IMR-90 (cell line): ENCODE results near the gene FOXO6.

ENCODE experiments used
- BHLHE40 ChIP-seq: fragments of 150-350 bp; IDR thresholded peaks from 2 replicates; pipeline ENCODE4 v1.6.1; 2016; ENCODE audit warnings: mild to moderate bottlenecking, low read depth, low read length
- CEBPB ChIP-seq: IDR thresholded peaks from 2 replicates; pipeline ENCODE4 v1.6.1; 2012; ENCODE audit warnings: low read depth, low read length, improper control_type of control experiment
- CHD1 ChIP-seq: IDR thresholded peaks from 2 replicates; pipeline ENCODE4 v1.6.1; 2012; ENCODE audit warnings: low read depth, low read length, improper control_type of control experiment
- CTCF ChIP-seq: conservative IDR thresholded peaks from 2 replicates; pipeline ENCODE4 v1.5.1; 2012; ENCODE audit warnings: mild to moderate bottlenecking, low read depth, low read length, improper control_type of control experiment
- FOS ChIP-seq: fragments of 150-350 bp; IDR thresholded peaks from 2 replicates; pipeline ENCODE4 v1.6.1; 2016; ENCODE audit warnings: low read depth, low read length
- MAFK ChIP-seq: IDR thresholded peaks from 2 replicates; pipeline ENCODE4 v1.6.1; 2012; ENCODE audit warnings: low read depth, low read length, improper control_type of control experiment
- MXI1 ChIP-seq: IDR thresholded peaks from 2 replicates; pipeline ENCODE4 v1.6.1; 2012; ENCODE audit warnings: low read depth, mild to moderate bottlenecking, low read length, moderate library complexity, borderline replicate concordance
- POLR2A ChIP-seq: IDR thresholded peaks from 2 replicates; pipeline ENCODE4 v1.6.1; 2012; ENCODE audit warnings: mild to moderate bottlenecking, low read depth, low read length
- RAD21 ChIP-seq: IDR thresholded peaks from 2 replicates; pipeline ENCODE4 v1.6.1; 2012; ENCODE audit warnings: low read length, improper control_type of control experiment
- RFX5 ChIP-seq: IDR thresholded peaks from 2 replicates; pipeline ENCODE4 v1.8.0; 2012; ENCODE audit warnings: low read depth, mild to moderate bottlenecking, low read length, moderate library complexity
- TF ChIP-seq, protein P1 (sequence below): fragments of 150-350 bp; IDR thresholded peaks from 2 replicates; pipeline ENCODE4 v1.6.1; 2017; ENCODE audit warnings: mild to moderate bottlenecking, antibody characterized with exemption, low read length, low read depth
- TF ChIP-seq, protein P2 (sequence below): fragments of 150-350 bp; IDR thresholded peaks from 2 replicates; pipeline ENCODE4 v1.6.1; 2016; ENCODE audit warnings: low read depth, mild to moderate bottlenecking, low read length, moderate library complexity, borderline replicate concordance

DNA sequence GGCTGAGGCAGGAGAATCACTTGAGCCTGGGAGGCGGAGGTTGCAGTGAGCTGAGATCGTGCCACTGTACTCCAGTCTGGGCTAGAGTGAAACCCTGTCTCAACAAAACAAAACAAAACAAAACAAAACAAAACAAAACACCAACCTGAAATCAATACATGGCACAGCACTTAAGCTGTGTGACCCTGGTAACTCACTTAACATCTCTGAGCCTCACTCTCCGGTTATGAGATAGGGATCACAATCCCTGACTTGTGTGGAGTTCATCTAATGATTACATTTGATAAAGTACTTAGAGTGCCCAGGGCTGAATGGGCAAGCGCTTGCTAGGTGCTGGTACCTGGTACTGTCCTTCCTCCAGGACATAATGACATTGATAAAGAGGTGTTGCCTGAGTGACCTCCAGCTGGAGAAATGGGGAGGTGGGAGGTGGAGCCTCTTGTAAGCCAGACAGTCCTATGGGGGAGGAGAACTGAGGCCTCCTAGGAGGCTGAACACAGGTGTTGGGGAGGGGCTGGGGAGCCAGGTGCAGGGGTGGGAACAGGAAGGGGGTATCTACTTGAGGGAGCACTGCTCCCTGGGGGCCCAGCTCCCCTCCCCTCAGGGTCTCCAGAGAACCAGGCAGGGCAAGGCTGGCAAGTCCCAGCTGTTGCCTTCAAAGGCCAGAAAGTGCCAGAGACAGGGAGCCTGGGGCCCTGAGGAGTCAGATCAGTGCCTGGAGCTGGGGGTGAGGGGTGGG lies 17.9 kb downstream of the FOXO6 start:
- no peak for TF ChIP-seq FOS
- TF ChIP-seq CTCF = no peak
- TF ChIP-seq POLR2A = no peak
- no peak for TF ChIP-seq CEBPB
- TF ChIP-seq, protein P1, sequence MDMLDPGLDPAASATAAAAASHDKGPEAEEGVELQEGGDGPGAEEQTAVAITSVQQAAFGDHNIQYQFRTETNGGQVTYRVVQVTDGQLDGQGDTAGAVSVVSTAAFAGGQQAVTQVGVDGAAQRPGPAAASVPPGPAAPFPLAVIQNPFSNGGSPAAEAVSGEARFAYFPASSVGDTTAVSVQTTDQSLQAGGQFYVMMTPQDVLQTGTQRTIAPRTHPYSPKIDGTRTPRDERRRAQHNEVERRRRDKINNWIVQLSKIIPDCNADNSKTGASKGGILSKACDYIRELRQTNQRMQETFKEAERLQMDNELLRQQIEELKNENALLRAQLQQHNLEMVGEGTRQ = no peak
- no peak for TF ChIP-seq MAFK
- TF ChIP-seq RFX5 = no peak
- TF ChIP-seq, protein P2, sequence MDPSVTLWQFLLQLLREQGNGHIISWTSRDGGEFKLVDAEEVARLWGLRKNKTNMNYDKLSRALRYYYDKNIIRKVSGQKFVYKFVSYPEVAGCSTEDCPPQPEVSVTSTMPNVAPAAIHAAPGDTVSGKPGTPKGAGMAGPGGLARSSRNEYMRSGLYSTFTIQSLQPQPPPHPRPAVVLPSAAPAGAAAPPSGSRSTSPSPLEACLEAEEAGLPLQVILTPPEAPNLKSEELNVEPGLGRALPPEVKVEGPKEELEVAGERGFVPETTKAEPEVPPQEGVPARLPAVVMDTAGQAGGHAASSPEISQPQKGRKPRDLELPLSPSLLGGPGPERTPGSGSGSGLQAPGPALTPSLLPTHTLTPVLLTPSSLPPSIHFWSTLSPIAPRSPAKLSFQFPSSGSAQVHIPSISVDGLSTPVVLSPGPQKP = no peak
- TF ChIP-seq BHLHE40 = no peak
- TF ChIP-seq RAD21 = no peak
- TF ChIP-seq MXI1 = no peak
- TF ChIP-seq CHD1 = no peak
